Endothelial cell of umbilical vein (primary cell): Measurements from ENCODE around the gene PDE3A. TPM values are rescaled to one million over a fixed set of nuclear protein-coding genes. Genes with fewer than 3 reads are reported as not detected.

Experiments used
- BruUV-seq: library from RNA; stranded (reverse); fragments of 400-500 nt; replicated peaks from 2 replicates; lab custom pipeline; 2021; lab: Mats Ljungman, UMichigan
- CTCF ChIA-PET: fragments of 300-600, 350-600 bp; sonication (Branson Sonifier 250); formaldehyde crosslinking; loops from one replicate; lab custom pipeline; 2021; ENCODE audit warnings: antibody characterized with exemption, inconsistent platforms; lab: Charles Lee
- POLR2A ChIA-PET: fragments of 300-600, 350-600 bp; sonication (Branson Sonifier 250); formaldehyde crosslinking; loops from one replicate; lab custom pipeline; 2021; ENCODE audit warnings: antibody characterized with exemption, inconsistent platforms; lab: Charles Lee
- DNase-seq: peaks from one replicate; pipeline ENCODE4 v3.0.0-alpha.2; 2011; ENCODE audit warnings: low read depth, low spot score
- FAIRE-seq: peaks from 2 replicates; lab custom pipeline; 2011; peaks lifted over from hg19 to GRCh38; lab: Jason Lieb, UNC
- H2AFZ ChIP-seq: 2 replicates; pipeline ENCODE4 v1.6.0; 2012; ENCODE audit warnings: low read depth, low read length, control low read depth, inconsistent platforms
- H3K27ac ChIP-seq: 2 replicates; pipeline ENCODE4 v1.5.1; 2011; ENCODE audit warnings: low read depth, mild to moderate bottlenecking, control low read depth, low read length, moderate library complexity; ENCODE audit not compliant: insufficient read depth
- H3K27me3 ChIP-seq, 2 experiments: 2 replicates each; pipeline versions ENCODE4 v1.6.0 to v1.6.1; 2011; ENCODE audit warnings: low read length in 2 of 2, mixed read lengths in 1 of 2; ENCODE audit not compliant: control insufficient read depth in 2 of 2, insufficient read depth in 2 of 2
- H3K36me3 ChIP-seq, 2 experiments: 2 replicates in 1 of 2; 3 replicates in 1 of 2; pipeline ENCODE4 v1.5.1; 2011; ENCODE audit warnings: low read length in 2 of 2, mild to moderate bottlenecking in 1 of 2, moderate library complexity in 1 of 2; ENCODE audit not compliant: control insufficient read depth in 2 of 2, insufficient read depth in 2 of 2; ENCODE audit errors: extremely low read depth in 1 of 2
- H3K4me1 ChIP-seq: 3 replicates; pipeline ENCODE4 v1.5.1; 2011; ENCODE audit warnings: mild to moderate bottlenecking, low read length; ENCODE audit not compliant: control insufficient read depth, insufficient read depth; ENCODE audit errors: extremely low read depth
- H3K4me2 ChIP-seq: 2 replicates; pipeline ENCODE4 v1.6.1; 2011; ENCODE audit warnings: low read length, control low read depth, mixed read lengths; ENCODE audit not compliant: insufficient read depth
- H3K4me3 ChIP-seq, 3 experiments: fragments of 200-600 bp in 1 of 3; sonication (generic), shearing (Covaris generic) in 1 of 3; replicated peaks in 1 of 3; 2 replicates each; pipeline ENCODE4 v1.5.1; 2011 to 2016; ENCODE audit warnings: control low read depth in 3 of 3, low read length in 3 of 3, mild to moderate bottlenecking in 2 of 3, inconsistent platforms in 1 of 3, low read depth in 1 of 3, moderate library complexity in 1 of 3; ENCODE audit not compliant: insufficient read depth in 1 of 3
- H3K79me2 ChIP-seq: 2 replicates; pipeline ENCODE4 v1.6.0; 2012; ENCODE audit warnings: low read length, inconsistent platforms; ENCODE audit not compliant: control insufficient read depth, insufficient read depth
- H3K9ac ChIP-seq: replicated peaks from 2 replicates; pipeline ENCODE3; 2011; ENCODE audit warnings: low read length, control low read depth; ENCODE audit not compliant: insufficient read depth; ENCODE audit errors: extremely low read depth
- H3K9me1 ChIP-seq: replicated peaks from 3 replicates; pipeline ENCODE4 v1.6.0; 2011; ENCODE audit warnings: mild to moderate bottlenecking, low read length; ENCODE audit not compliant: control insufficient read depth, insufficient read depth; ENCODE audit errors: extremely low read depth
- H3K9me3 ChIP-seq: replicated peaks from 2 replicates; pipeline ENCODE4 v1.5.1; 2012; ENCODE audit warnings: low read length, inconsistent platforms; ENCODE audit not compliant: control insufficient read depth, insufficient read depth
- H4K20me1 ChIP-seq: replicated peaks from 2 replicates; pipeline ENCODE3; 2011; ENCODE audit warnings: mild to moderate bottlenecking, low read length; ENCODE audit not compliant: control insufficient read depth, insufficient read depth; ENCODE audit errors: extremely low read depth
- CTCF ChIP-seq, 2 donors: IDR thresholded peaks; 1 replicate in 1 of 2; 2 replicates in 1 of 2; pipeline ENCODE4 v1.5.1; 2011; ENCODE audit warnings: low read length in 2 of 2, mild to moderate bottlenecking in 2 of 2, moderate library complexity in 2 of 2, control low read depth in 1 of 2, inconsistent platforms in 1 of 2, low read depth in 1 of 2; ENCODE audit not compliant: insufficient read depth in 1 of 2; ENCODE audit errors: extremely low read depth in 1 of 2
- EZH2 ChIP-seq: IDR thresholded peaks from 2 replicates; pipeline ENCODE4 v1.6.1; 2012; ENCODE audit warnings: borderline replicate concordance, low read depth, mild to moderate bottlenecking, moderate library complexity, low read length, inconsistent platforms; ENCODE audit not compliant: severe bottlenecking
- FOS ChIP-seq: IDR thresholded peaks from 2 replicates; pipeline ENCODE4 v1.6.1; 2011; ENCODE audit warnings: mild to moderate bottlenecking, low read length, moderate library complexity, borderline replicate concordance; ENCODE audit not compliant: insufficient read depth
- GATA2 ChIP-seq: IDR thresholded peaks from 2 replicates; pipeline ENCODE4 v1.7.0; 2011; ENCODE audit warnings: low read depth, mild to moderate bottlenecking, moderate library complexity, mixed read lengths, low read length; ENCODE audit not compliant: insufficient read length, insufficient read depth
- JUN ChIP-seq: IDR thresholded peaks from 2 replicates; pipeline ENCODE4 v1.6.1; 2011; ENCODE audit warnings: borderline replicate concordance, low read depth; ENCODE audit not compliant: insufficient read length, insufficient read depth
- MAX ChIP-seq: IDR thresholded peaks from 2 replicates; pipeline ENCODE4 v1.6.1; 2011; ENCODE audit not compliant: insufficient read depth, insufficient read length
- MYC ChIP-seq: IDR thresholded peaks from one replicate; pipeline ENCODE4 v1.6.1; 2011; ENCODE audit warnings: mild to moderate bottlenecking, low read depth, low read length
- POLR2A ChIP-seq: IDR thresholded peaks from 2 replicates; pipeline ENCODE4 v1.6.1; 2012; ENCODE audit warnings: low read depth, mild to moderate bottlenecking, control low read depth, low read length
- POLR2AphosphoS5 ChIP-seq: IDR thresholded peaks from 2 replicates; pipeline ENCODE4 v1.6.1; 2012; ENCODE audit warnings: low read depth, mild to moderate bottlenecking, control low read depth, low read length, moderate library complexity; ENCODE audit not compliant: insufficient read depth
- dilution Hi-C: fragments of 300-500 bp; cut with MboI; formaldehyde crosslinking; loops from one replicate; pipeline ENCODE4 v1.15.0; 2019; ENCODE audit warnings: low sequenced_read_pairs; ENCODE audit not compliant: extremely low pct_ligation_motif_present
- intact Hi-C: fragments of 100-400 bp; cut with micrococcal nuclease; formaldehyde crosslinking; loops from one replicate; pipeline ENCODE4 v1.10.0; 2022
- polyA plus RNA-seq, 4 experiments: library from polyadenylated mRNA; depleted of rRNA in 3 of 4; stranded (reverse) in 3 of 4; unstranded in 1 of 4; fragments of >200 nt; gene quantifications; 2 replicates each; pipeline versions ENCODE4 v1.2.1 to v1.2.3, GENCODE V29; 2011 to 2012; ENCODE audit warnings: missing spikeins in 1 of 4
- total RNA-seq: library from RNA; stranded (reverse); gene quantifications from 2 replicates; pipeline ENCODE4 v1.2.3, GENCODE V29; 2021

PDE3A gene
- total and polyA plus RNA-seq, 2 donors (not counting 3 experiments of a cell fraction or from before 2014, with no cell fraction given) = 14.0 to 27.4 TPM

DNA sequence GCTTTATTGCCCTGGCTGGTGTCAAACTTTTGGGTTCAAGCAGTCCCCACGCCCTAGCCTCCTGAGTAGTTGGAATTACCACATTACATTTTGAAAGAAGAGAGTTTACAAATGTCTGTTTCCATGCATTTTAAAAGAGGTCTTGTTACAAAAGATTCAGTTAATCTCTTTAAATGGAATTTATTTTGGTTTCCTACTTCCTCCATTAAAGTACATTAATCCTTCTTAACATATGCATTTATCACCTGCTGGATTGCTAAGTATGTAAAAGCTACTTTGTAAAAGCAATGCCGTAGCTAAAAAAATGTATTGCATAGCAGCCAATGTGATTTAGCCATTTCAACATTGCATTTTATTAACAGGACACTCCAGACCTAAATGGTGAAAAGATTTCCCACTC, 80.4 kb downstream of the PDE3A start:
- no peaks in the 10 kb centered on the region for H3K4me1 ChIP-seq
- H3K9me3 ChIP-seq = no peaks in the 10 kb centered on the region
- intact Hi-C loops = no loop called here
- no peaks in the 10 kb centered on the region for H4K20me1 ChIP-seq
- CTCF ChIA-PET = no interaction called here
- TF ChIP-seq FOS (no peak), JUN (no peak), MAX (no peak), CTCF (IDR thresholded peaks at IDR 0.05; ENCODE audit: extremely low read depth in 1 of 2, insufficient read depth in 1 of 2, low read depth in 1 of 2, low read length in 2 of 2) (no peak), POLR2AphosphoS5 (no peak), GATA2 (no peak), EZH2 (no peak), MYC (no peak), POLR2A (no peak)
- H3K79me2 ChIP-seq = no peaks in the 10 kb centered on the region
- FAIRE-seq (no peak), DNase-seq (no peak)
- H3K36me3 ChIP-seq = peaks cover 0 to 2% of the 10 kb centered on the region in 2 experiments
- H3K27me3 ChIP-seq = no peaks in the 10 kb centered on the region
- no peaks in the 10 kb centered on the region for H3K9me1 ChIP-seq
- BruUV-seq = no TSS peak
- no peak overlapping the region for H2AFZ ChIP-seq
- H3K4me2 ChIP-seq = no peak overlapping the region
- H3K4me3 ChIP-seq = no peak overlapping the region
- no peak overlapping the region for H3K9ac ChIP-seq
- POLR2A ChIA-PET = no interaction called here
- dilution Hi-C loops = no loop called here
- no peak overlapping the region for H3K27ac ChIP-seq
